Measurements from ENCODE around the gene CEL.

GRCh38 chr9:133044661-133045060, 17.1 kb upstream of the CEL start:
- TF ChIP-seq CTCF (IDR thresholded peaks at IDR 0.05) (no peak), POLR2A (IDR thresholded peaks at IDR 0.05) (no peak)
